ENCODE measurements around the gene FGF4.

FGF4 gene

GRCh38 chr11:69730500-69730899, 44.6 kb downstream of the FGF4 start:
- no peak overlapping the region for H3K4me3 ChIP-seq (ENCODE audit: insufficient read depth, low read depth, low read length, poor library complexity, severe bottlenecking)
- no peak for DNase-seq
- H3K36me3 ChIP-seq (ENCODE audit: control insufficient read depth, insufficient read depth, low read length): no peaks in the 10 kb centered on the region
- no peak overlapping the region for H3K27ac ChIP-seq (ENCODE audit: insufficient read depth, low read length, poor library complexity, severe bottlenecking)
- peaks cover 5% of the 10 kb centered on the region for H3K27me3 ChIP-seq (replicated peaks; ENCODE audit: control insufficient read depth, insufficient read depth, low read length, poor library complexity, severe bottlenecking)
- H3K4me1 ChIP-seq (ENCODE audit: control insufficient read depth, insufficient read depth, low read length, poor library complexity, severe bottlenecking): no peaks in the 10 kb centered on the region
- H3K9me3 ChIP-seq (ENCODE audit: control insufficient read depth, low read length): no peaks in the 10 kb centered on the region

GRCh38 chr11:69729252-69729651, 45.9 kb downstream of the FGF4 start:
- Histone ChIP-seq H3K9me3 (ENCODE audit: control insufficient read depth, low read length) (no peaks in the 10 kb centered on the region), H3K27ac (ENCODE audit: insufficient read depth, low read length, poor library complexity, severe bottlenecking) (no peak overlapping the region), H3K4me1 (ENCODE audit: control insufficient read depth, insufficient read depth, low read length, poor library complexity, severe bottlenecking) (no peaks in the 10 kb centered on the region), H3K36me3 (ENCODE audit: control insufficient read depth, insufficient read depth, low read length) (no peaks in the 10 kb centered on the region), H3K4me3 (ENCODE audit: insufficient read depth, low read depth, low read length, poor library complexity, severe bottlenecking) (no peak overlapping the region), H3K27me3 (replicated peaks; ENCODE audit: control insufficient read depth, insufficient read depth, low read length, poor library complexity, severe bottlenecking) (peaks cover 5% of the 10 kb centered on the region)
- no peak for DNase-seq

- DNase-seq: no peak
- H3K9me3 ChIP-seq (ENCODE audit: control insufficient read depth, low read length): no peaks in the 10 kb centered on the region
These were observed 47.9 kb downstream of the FGF4 start for GRCh38 chr11:69727266-69727665.

GRCh38 chr11:69726481-69726880, 48.7 kb downstream of the FGF4 start:
- Histone ChIP-seq H3K27ac (ENCODE audit: insufficient read depth, low read length, poor library complexity, severe bottlenecking) (no peak overlapping the region), H3K27me3 (replicated peaks; ENCODE audit: control insufficient read depth, insufficient read depth, low read length, poor library complexity, severe bottlenecking) (peaks cover 13% of the 10 kb centered on the region), H3K4me1 (ENCODE audit: control insufficient read depth, insufficient read depth, low read length, poor library complexity, severe bottlenecking) (no peaks in the 10 kb centered on the region), H3K36me3 (ENCODE audit: control insufficient read depth, insufficient read depth, low read length) (no peaks in the 10 kb centered on the region), H3K4me3 (ENCODE audit: insufficient read depth, low read depth, low read length, poor library complexity, severe bottlenecking) (no peak overlapping the region), H3K9me3 (ENCODE audit: control insufficient read depth, low read length) (no peaks in the 10 kb centered on the region)
- no peak for DNase-seq

More at GRCh38 chr11:69727266-69727665, 47.9 kb downstream of the FGF4 start:
- Histone ChIP-seq H3K27ac (ENCODE audit: insufficient read depth, low read length, poor library complexity, severe bottlenecking) (no peak overlapping the region), H3K36me3 (ENCODE audit: control insufficient read depth, insufficient read depth, low read length) (no peaks in the 10 kb centered on the region), H3K27me3 (replicated peaks; ENCODE audit: control insufficient read depth, insufficient read depth, low read length, poor library complexity, severe bottlenecking) (peaks cover 8% of the 10 kb centered on the region), H3K4me1 (ENCODE audit: control insufficient read depth, insufficient read depth, low read length, poor library complexity, severe bottlenecking) (no peaks in the 10 kb centered on the region), H3K4me3 (ENCODE audit: insufficient read depth, low read depth, low read length, poor library complexity, severe bottlenecking) (no peak overlapping the region)

GRCh38 chr11:69726019-69726418, 49.1 kb downstream of the FGF4 start:
- no peaks in the 10 kb centered on the region for H3K9me3 ChIP-seq (ENCODE audit: control insufficient read depth, low read length)
- DNase-seq: no peak
- H3K27ac ChIP-seq (ENCODE audit: insufficient read depth, low read length, poor library complexity, severe bottlenecking): no peak overlapping the region
- H3K4me3 ChIP-seq (ENCODE audit: insufficient read depth, low read depth, low read length, poor library complexity, severe bottlenecking): no peak overlapping the region
- no peaks in the 10 kb centered on the region for H3K36me3 ChIP-seq (ENCODE audit: control insufficient read depth, insufficient read depth, low read length)
- H3K27me3 ChIP-seq (replicated peaks; ENCODE audit: control insufficient read depth, insufficient read depth, low read length, poor library complexity, severe bottlenecking): peaks cover 18% of the 10 kb centered on the region
- no peaks in the 10 kb centered on the region for H3K4me1 ChIP-seq (ENCODE audit: control insufficient read depth, insufficient read depth, low read length, poor library complexity, severe bottlenecking)

GRCh38 chr11:69721745-69722144, 53.4 kb downstream of the FGF4 start:
- H3K9me3 ChIP-seq (ENCODE audit: control insufficient read depth, low read length): no peaks in the 10 kb centered on the region
- no peaks in the 10 kb centered on the region for H3K36me3 ChIP-seq (ENCODE audit: control insufficient read depth, insufficient read depth, low read length)
- no peak overlapping the region for H3K4me3 ChIP-seq (ENCODE audit: insufficient read depth, low read depth, low read length, poor library complexity, severe bottlenecking)
- H3K27ac ChIP-seq (ENCODE audit: insufficient read depth, low read length, poor library complexity, severe bottlenecking): no peak overlapping the region
- DNase-seq: no peak
- no peaks in the 10 kb centered on the region for H3K4me1 ChIP-seq (ENCODE audit: control insufficient read depth, insufficient read depth, low read length, poor library complexity, severe bottlenecking)
- H3K27me3 ChIP-seq (replicated peaks; ENCODE audit: control insufficient read depth, insufficient read depth, low read length, poor library complexity, severe bottlenecking): peaks cover 27% of the 10 kb centered on the region

- DNase-seq: no peak
- Histone ChIP-seq H3K27me3 (replicated peaks; ENCODE audit: control insufficient read depth, insufficient read depth, low read length, poor library complexity, severe bottlenecking) (peaks cover 25% of the 10 kb centered on the region), H3K9me3 (ENCODE audit: control insufficient read depth, low read length) (no peaks in the 10 kb centered on the region), H3K4me1 (ENCODE audit: control insufficient read depth, insufficient read depth, low read length, poor library complexity, severe bottlenecking) (no peaks in the 10 kb centered on the region), H3K4me3 (ENCODE audit: insufficient read depth, low read depth, low read length, poor library complexity, severe bottlenecking) (no peak overlapping the region), H3K27ac (ENCODE audit: insufficient read depth, low read length, poor library complexity, severe bottlenecking) (no peak overlapping the region), H3K36me3 (ENCODE audit: control insufficient read depth, insufficient read depth, low read length) (no peaks in the 10 kb centered on the region)
These were observed 54.0 kb downstream of the FGF4 start for GRCh38 chr11:69721106-69721505.

All from effector memory CD4-positive, alpha-beta T cell (primary cell).